K562 (cell line): Measurements from ENCODE around the gene LYPLA2.

ENCODE experiments used
- GATA2 ChIP-seq: sonication (generic); formaldehyde crosslinking; IDR thresholded peaks from 2 replicates; pipeline ENCODE4 v1.4.0; 2020; ENCODE audit warnings: mild to moderate bottlenecking, missing genetic modification reagents
- RAD21 ChIP-seq, 2 experiments: fragments of 250-450 bp in 1 of 2; fragments of 450-650 bp in 1 of 2; sonication (Bioruptor Pico) in 1 of 2; formaldehyde crosslinking in 1 of 2; IDR thresholded peaks in 1 of 2; conservative IDR thresholded peaks in 1 of 2; 2 replicates each; pipeline versions ENCODE4 v1.4.0 to v1.8.0; 2020 to 2022; ENCODE audit warnings: mild to moderate bottlenecking in 2 of 2, moderate library complexity in 1 of 2
- USF1 ChIP-seq: sonication (generic); formaldehyde crosslinking; IDR thresholded peaks from 2 replicates; pipeline ENCODE4 v1.9.0; 2022; ENCODE audit warnings: mild to moderate bottlenecking, missing genetic modification reagents

GRCh38 chr1:23763041-23763577, 27.8 kb upstream of the LYPLA2 start:
- no peak for TF ChIP-seq GATA2 (CRISPR knock-in tag)
- TF ChIP-seq USF1 (CRISPR knock-in tag) = no peak
- no peak for TF ChIP-seq RAD21 (CRISPR knock-in tag; conservative IDR thresholded peaks at IDR 0.05 in 1 of 2, IDR thresholded peaks at IDR 0.05 in 1 of 2)
